DOHH2 (cell line): ENCODE data around the gene LEFTY2.

Experiments used
- CTCF ChIP-seq: fragments of 200-600 bp; sonication (generic); IDR thresholded peaks from one replicate; pipeline ENCODE4 v1.5.1; 2014; ENCODE audit warnings: antibody characterized with exemption, mild to moderate bottlenecking, low read depth, low read length; ENCODE audit not compliant: poor library complexity, severe bottlenecking
- EZH2phosphoT487 ChIP-seq: fragments of 200-600 bp; sonication (generic); IDR thresholded peaks from 2 replicates; pipeline ENCODE4 v1.6.1; 2017; ENCODE audit warnings: borderline replicate concordance, mild to moderate bottlenecking, antibody characterized with exemption, low read length, moderate library complexity, mixed read lengths

GRCh38 chr1:225891229-225891972 is 49.6 kb downstream of the LEFTY2 start:
- TF ChIP-seq CTCF, result no peak
- TF ChIP-seq EZH2phosphoT487, result no peak
